ENCODE data around the gene DTD2.

The DTD2 gene

GRCh38 chr14:31456841-31457664, at the start of gene DTD2:
TSS of gene DTD2 (minus strand) at chr14:31457506. CDS start at chr14:31457393, 113 bp downstream.
- no peak within 1 kb of the TSS; the same call in 1 of the 2 replicates for H3K27ac ChIP-seq
- H3K9me3 ChIP-seq (ENCODE audit: low read depth, low read length), result no peaks in the 10 kb centered on the region
- peak within 1 kb of the TSS; percentile 97 for H3K4me3 ChIP-seq
- TF ChIP-seq POLR2AphosphoS5 (IDR thresholded peaks at IDR 0.05; ENCODE audit: borderline replicate concordance, low read depth, low read length) (peak; percentile 89), EZH2 (IDR thresholded peaks at IDR 0.05) (no peak)
- H3K9ac ChIP-seq (ENCODE audit: insufficient read length), result peak within 1 kb of the TSS; percentile 95
- peaks cover 3% of the 10 kb centered on the region; the same call in 1 of the 2 replicates for H3K36me3 ChIP-seq (ENCODE audit: insufficient read depth, low read length)
- peak; percentile 56 for DNase-seq (ENCODE audit: low read depth, low spot score)

GRCh38 chr14:31505411-31505810, 48.1 kb upstream of the DTD2 start:
- H3K9me3 ChIP-seq (ENCODE audit: low read depth, low read length), result no peaks in the 10 kb centered on the region
- H3K4me3 ChIP-seq, result no peak overlapping the region
- H3K36me3 ChIP-seq (ENCODE audit: insufficient read depth, low read length), result no peaks in the 10 kb centered on the region
- TF ChIP-seq POLR2AphosphoS5 (IDR thresholded peaks at IDR 0.05; ENCODE audit: borderline replicate concordance, low read depth, low read length) (no peak), FOXP2 (optimal IDR thresholded peaks at IDR 0.05; ENCODE audit: control extremely low read depth, extremely low read length, insufficient read depth) (no peak), EZH2 (IDR thresholded peaks at IDR 0.05) (no peak)
- H3K9ac ChIP-seq (ENCODE audit: insufficient read length), result no peak overlapping the region
- no peak overlapping the region for H3K27ac ChIP-seq
- DNase-seq (ENCODE audit: low read depth, low spot score), result no peak

GRCh38 chr14:31501870-31502269, 44.6 kb upstream of the DTD2 start:
- Histone ChIP-seq H3K36me3 (ENCODE audit: insufficient read depth, low read length) (no peaks in the 10 kb centered on the region), H3K27ac (no peak overlapping the region), H3K9ac (ENCODE audit: insufficient read length) (no peak overlapping the region), H3K4me3 (no peak overlapping the region), H3K9me3 (ENCODE audit: low read depth, low read length) (no peaks in the 10 kb centered on the region)
- TF ChIP-seq FOXP2 (optimal IDR thresholded peaks at IDR 0.05; ENCODE audit: control extremely low read depth, extremely low read length, insufficient read depth) (no peak), EZH2 (IDR thresholded peaks at IDR 0.05) (no peak), POLR2AphosphoS5 (IDR thresholded peaks at IDR 0.05; ENCODE audit: borderline replicate concordance, low read depth, low read length) (no peak)
- no peak for DNase-seq (ENCODE audit: low read depth, low spot score)

- Histone ChIP-seq H3K27ac (no peak overlapping the region), H3K36me3 (ENCODE audit: insufficient read depth, low read length) (no peaks in the 10 kb centered on the region), H3K9me3 (ENCODE audit: low read depth, low read length) (no peaks in the 10 kb centered on the region), H3K9ac (ENCODE audit: insufficient read length) (no peak overlapping the region), H3K4me3 (no peak overlapping the region)
- no peak for DNase-seq (ENCODE audit: low read depth, low spot score)
- TF ChIP-seq FOXP2 (optimal IDR thresholded peaks at IDR 0.05; ENCODE audit: control extremely low read depth, extremely low read length, insufficient read depth) (no peak), POLR2AphosphoS5 (IDR thresholded peaks at IDR 0.05; ENCODE audit: borderline replicate concordance, low read depth, low read length) (no peak), EZH2 (IDR thresholded peaks at IDR 0.05) (no peak)
These were observed 35.6 kb upstream of the DTD2 start for GRCh38 chr14:31492759-31493498.

- Histone ChIP-seq H3K9me3 (ENCODE audit: low read depth, low read length) (no peaks in the 10 kb centered on the region), H3K27ac (no peak overlapping the region), H3K36me3 (ENCODE audit: insufficient read depth, low read length) (no peaks in the 10 kb centered on the region), H3K9ac (ENCODE audit: insufficient read length) (no peak overlapping the region), H3K4me3 (no peak overlapping the region)
- no peak for DNase-seq (ENCODE audit: low read depth, low spot score)
- TF ChIP-seq EZH2 (IDR thresholded peaks at IDR 0.05), result no peak
- no peak for TF ChIP-seq FOXP2 (optimal IDR thresholded peaks at IDR 0.05; ENCODE audit: control extremely low read depth, extremely low read length, insufficient read depth)
- TF ChIP-seq POLR2AphosphoS5 (IDR thresholded peaks at IDR 0.05; ENCODE audit: borderline replicate concordance, low read depth, low read length), result no peak
These were observed 32.4 kb upstream of the DTD2 start for GRCh38 chr14:31489691-31490090.

GRCh38 chr14:31487886-31488285, 30.6 kb upstream of the DTD2 start, which contains the start of gene GPR33:
TSS of gene GPR33 (minus strand) at chr14:31488039. CDS start at chr14:31483965, 4,074 bp downstream.
- Histone ChIP-seq H3K9ac (ENCODE audit: insufficient read length) (no peak within 1 kb of the TSS), H3K4me3 (no peak within 1 kb of the TSS), H3K9me3 (ENCODE audit: low read depth, low read length) (no peaks in the 10 kb centered on the region), H3K36me3 (ENCODE audit: insufficient read depth, low read length) (no peaks in the 10 kb centered on the region), H3K27ac (no peak within 1 kb of the TSS)
- DNase-seq (ENCODE audit: low read depth, low spot score), result no peak
- no peak for TF ChIP-seq EZH2 (IDR thresholded peaks at IDR 0.05)
- TF ChIP-seq POLR2AphosphoS5 (IDR thresholded peaks at IDR 0.05; ENCODE audit: borderline replicate concordance, low read depth, low read length), result no peak
- TF ChIP-seq FOXP2 (optimal IDR thresholded peaks at IDR 0.05; ENCODE audit: control extremely low read depth, extremely low read length, insufficient read depth), result no peak

GRCh38 chr14:31486764-31487163, 29.5 kb upstream of the DTD2 start:
- no peak for TF ChIP-seq POLR2AphosphoS5 (IDR thresholded peaks at IDR 0.05; ENCODE audit: borderline replicate concordance, low read depth, low read length)
- no peak for TF ChIP-seq FOXP2 (optimal IDR thresholded peaks at IDR 0.05; ENCODE audit: control extremely low read depth, extremely low read length, insufficient read depth)
- no peak for TF ChIP-seq EZH2 (IDR thresholded peaks at IDR 0.05)
- DNase-seq (ENCODE audit: low read depth, low spot score), result no peak
- no peak overlapping the region for H3K27ac ChIP-seq
- no peak overlapping the region for H3K9ac ChIP-seq (ENCODE audit: insufficient read length)
- no peaks in the 10 kb centered on the region for H3K36me3 ChIP-seq (ENCODE audit: insufficient read depth, low read length)
- no peak overlapping the region for H3K4me3 ChIP-seq
- no peaks in the 10 kb centered on the region for H3K9me3 ChIP-seq (ENCODE audit: low read depth, low read length)

- no peak for DNase-seq (ENCODE audit: low read depth, low spot score)
- H3K36me3 ChIP-seq (ENCODE audit: insufficient read depth, low read length), result no peaks in the 10 kb centered on the region
- TF ChIP-seq EZH2 (IDR thresholded peaks at IDR 0.05) (no peak), POLR2AphosphoS5 (IDR thresholded peaks at IDR 0.05; ENCODE audit: borderline replicate concordance, low read depth, low read length) (no peak), FOXP2 (optimal IDR thresholded peaks at IDR 0.05; ENCODE audit: control extremely low read depth, extremely low read length, insufficient read depth) (no peak)
- H3K27ac ChIP-seq, result no peak overlapping the region
- no peaks in the 10 kb centered on the region for H3K9me3 ChIP-seq (ENCODE audit: low read depth, low read length)
- H3K4me3 ChIP-seq, result no peak overlapping the region
- H3K9ac ChIP-seq (ENCODE audit: insufficient read length), result no peak overlapping the region
These were observed 27.4 kb upstream of the DTD2 start for GRCh38 chr14:31484754-31485153.
